HEK293 (cell line): ENCODE measurements around the gene PTGES.

ENCODE experiments used
- BCL11B ChIP-seq: fragments of 450-650 bp; formaldehyde crosslinking; IDR thresholded peaks from 2 replicates; pipeline ENCODE4 v1.5.1; 2016; ENCODE audit warnings: low read depth, missing biosample characterization, missing genetic modification characterization
- EGR2 ChIP-seq: fragments of 450-650 bp; formaldehyde crosslinking; IDR thresholded peaks from 2 replicates; pipeline ENCODE4 v1.5.1; 2016; ENCODE audit warnings: low read depth, missing biosample characterization, missing genetic modification characterization
- GFI1B ChIP-seq: fragments of 450-650 bp; formaldehyde crosslinking; IDR thresholded peaks from 2 replicates; pipeline ENCODE4 v1.5.1; 2016; ENCODE audit warnings: missing biosample characterization, missing genetic modification characterization
- REST ChIP-seq: fragments of 450-650 bp; formaldehyde crosslinking; IDR thresholded peaks from 2 replicates; pipeline ENCODE4 v1.5.1; 2016; ENCODE audit warnings: missing biosample characterization, missing genetic modification characterization
- SALL2 ChIP-seq: fragments of 450-650 bp; formaldehyde crosslinking; IDR thresholded peaks from 2 replicates; pipeline ENCODE4 v1.5.0; 2017; ENCODE audit warnings: missing biosample characterization, mild to moderate bottlenecking, missing genetic modification characterization, borderline replicate concordance
- YY1 ChIP-seq: fragments of 450-650 bp; formaldehyde crosslinking; IDR thresholded peaks from 2 replicates; pipeline ENCODE4 v1.5.1; 2018; ENCODE audit warnings: missing biosample characterization, missing genetic modification characterization
- ZBTB20 ChIP-seq: fragments of 450-650 bp; formaldehyde crosslinking; IDR thresholded peaks from 2 replicates; pipeline ENCODE4 v1.5.1; 2016; ENCODE audit warnings: missing biosample characterization, missing genetic modification characterization
- ZBTB26 ChIP-seq: fragments of 450-650 bp; formaldehyde crosslinking; optimal IDR thresholded peaks from 2 replicates; pipeline ENCODE3; 2016; ENCODE audit warnings: missing biosample characterization, mild to moderate bottlenecking, missing genetic modification characterization
- ZBTB44 ChIP-seq: fragments of 450-650 bp; IDR thresholded peaks from 2 replicates; pipeline ENCODE4 v1.5.1; 2018; ENCODE audit warnings: missing biosample characterization, mild to moderate bottlenecking, missing genetic modification characterization
- ZFHX2 ChIP-seq: fragments of 450-650 bp; formaldehyde crosslinking; conservative IDR thresholded peaks from 2 replicates; pipeline ENCODE4 v1.5.1; 2016; ENCODE audit warnings: missing biosample characterization, missing genetic modification characterization
- ZNF10 ChIP-seq: fragments of 450-650 bp; formaldehyde crosslinking; IDR thresholded peaks from 2 replicates; pipeline ENCODE4 v1.5.1; 2017; ENCODE audit warnings: missing biosample characterization, missing genetic modification characterization
- ZNF121 ChIP-seq: fragments of 450-650 bp; formaldehyde crosslinking; IDR thresholded peaks from 2 replicates; pipeline ENCODE4 v1.5.1; 2016; ENCODE audit warnings: missing biosample characterization, missing genetic modification characterization
- ZNF140 ChIP-seq: fragments of 450-650 bp; formaldehyde crosslinking; IDR thresholded peaks from 2 replicates; pipeline ENCODE4 v1.5.1; 2016; ENCODE audit warnings: missing biosample characterization, missing genetic modification characterization
- ZNF146 ChIP-seq: fragments of 450-650 bp; formaldehyde crosslinking; IDR thresholded peaks from 2 replicates; pipeline ENCODE4 v1.5.1; 2016; ENCODE audit warnings: missing biosample characterization, missing genetic modification characterization
- ZNF148 ChIP-seq: fragments of 450-650 bp; formaldehyde crosslinking; IDR thresholded peaks from 2 replicates; pipeline ENCODE4 v1.5.0; 2017; ENCODE audit warnings: missing biosample characterization, missing genetic modification characterization, borderline replicate concordance
- ZNF184 ChIP-seq: fragments of 450-650 bp; IDR thresholded peaks from 2 replicates; pipeline ENCODE4 v1.5.1; 2018; ENCODE audit warnings: missing biosample characterization, mild to moderate bottlenecking, missing genetic modification characterization
- ZNF23 ChIP-seq: fragments of 450-650 bp; formaldehyde crosslinking; IDR thresholded peaks from 2 replicates; pipeline ENCODE4 v1.5.1; 2016; ENCODE audit warnings: missing biosample characterization, missing genetic modification characterization, borderline replicate concordance
- ZNF404 ChIP-seq: fragments of 450-650 bp; formaldehyde crosslinking; IDR thresholded peaks from 2 replicates; pipeline ENCODE4 v1.5.1; 2017; ENCODE audit warnings: missing biosample characterization, missing genetic modification characterization
- ZNF433 ChIP-seq: fragments of 450-650 bp; formaldehyde crosslinking; IDR thresholded peaks from 2 replicates; pipeline ENCODE4 v1.5.1; 2016; ENCODE audit warnings: missing biosample characterization, missing genetic modification characterization, low read depth
- ZNF510 ChIP-seq: fragments of 450-650 bp; formaldehyde crosslinking; IDR thresholded peaks from 2 replicates; pipeline ENCODE4 v1.5.1; 2018; ENCODE audit warnings: mild to moderate bottlenecking, missing genetic modification characterization, missing biosample characterization; ENCODE audit not compliant: insufficient replicate concordance
- ZNF518A ChIP-seq: fragments of 450-650 bp; formaldehyde crosslinking; conservative IDR thresholded peaks from 2 replicates; pipeline ENCODE4 v1.5.1; 2016; ENCODE audit warnings: low read depth, missing biosample characterization, missing genetic modification characterization
- ZNF548 ChIP-seq: fragments of 450-650 bp; formaldehyde crosslinking; IDR thresholded peaks from 2 replicates; pipeline ENCODE4 v1.5.1; 2016; ENCODE audit warnings: missing biosample characterization, missing genetic modification characterization
- ZNF701 ChIP-seq: fragments of 450-650 bp; formaldehyde crosslinking; IDR thresholded peaks from 2 replicates; pipeline ENCODE4 v1.5.1; 2016; ENCODE audit warnings: missing biosample characterization, missing genetic modification characterization
- ZNF843 ChIP-seq: fragments of 450-650 bp; formaldehyde crosslinking; IDR thresholded peaks from 2 replicates; pipeline ENCODE4 v1.5.1; 2016; ENCODE audit warnings: missing biosample characterization, missing genetic modification characterization
- ZSCAN23 ChIP-seq: fragments of 450-650 bp; formaldehyde crosslinking; IDR thresholded peaks from 2 replicates; pipeline ENCODE4 v1.5.1; 2016; ENCODE audit warnings: missing biosample characterization, missing genetic modification characterization

Gene PTGES

GRCh38 chr9:129726322-129727160 is 26.3 kb downstream of the PTGES start (continued):
- peak; percentile 11 for TF ChIP-seq ZBTB26
- TF ChIP-seq ZBTB44 (tag by site-specific recombination): no peak
- no peak for TF ChIP-seq GFI1B (tag by site-specific recombination)
- TF ChIP-seq SALL2: no peak
- no peak for TF ChIP-seq ZNF184 (tag by site-specific recombination)
- no peak for TF ChIP-seq ZNF121 (tag by site-specific recombination)
- no peak for TF ChIP-seq EGR2 (tag by site-specific recombination)
- no peak for TF ChIP-seq ZNF148 (tag by site-specific recombination)
- TF ChIP-seq ZNF518A (tag by site-specific recombination): no peak
- no peak for TF ChIP-seq ZNF510
- TF ChIP-seq ZNF140 (tag by site-specific recombination): no peak
- no peak for TF ChIP-seq ZNF23 (tag by site-specific recombination)
- TF ChIP-seq ZNF433 (tag by site-specific recombination): no peak
- TF ChIP-seq ZNF843 (tag by site-specific recombination): no peak
- no peak for TF ChIP-seq REST (tag by site-specific recombination)
- TF ChIP-seq ZFHX2: no peak
- TF ChIP-seq ZNF404: no peak
- no peak for TF ChIP-seq ZNF701 (tag by site-specific recombination)
- no peak for TF ChIP-seq BCL11B (tag by site-specific recombination)
- TF ChIP-seq ZSCAN23 (tag by site-specific recombination): no peak
- no peak for TF ChIP-seq ZNF10 (tag by site-specific recombination)
- no peak for TF ChIP-seq ZNF548
- no peak for TF ChIP-seq YY1 (tag by site-specific recombination)
- peak; percentile 45; the same call in 1 of the 2 replicates for TF ChIP-seq ZBTB20 (tag by site-specific recombination)
- TF ChIP-seq ZNF146 (tag by site-specific recombination): no peak
